ENCODE measurements around the gene SPX. TPM values are rescaled to one million over a fixed set of nuclear protein-coding genes. Genes with fewer than 3 reads are reported as not detected.

SPX gene
- total RNA-seq, 1 donor from 2014 or later: 4.0 TPM

DNA sequence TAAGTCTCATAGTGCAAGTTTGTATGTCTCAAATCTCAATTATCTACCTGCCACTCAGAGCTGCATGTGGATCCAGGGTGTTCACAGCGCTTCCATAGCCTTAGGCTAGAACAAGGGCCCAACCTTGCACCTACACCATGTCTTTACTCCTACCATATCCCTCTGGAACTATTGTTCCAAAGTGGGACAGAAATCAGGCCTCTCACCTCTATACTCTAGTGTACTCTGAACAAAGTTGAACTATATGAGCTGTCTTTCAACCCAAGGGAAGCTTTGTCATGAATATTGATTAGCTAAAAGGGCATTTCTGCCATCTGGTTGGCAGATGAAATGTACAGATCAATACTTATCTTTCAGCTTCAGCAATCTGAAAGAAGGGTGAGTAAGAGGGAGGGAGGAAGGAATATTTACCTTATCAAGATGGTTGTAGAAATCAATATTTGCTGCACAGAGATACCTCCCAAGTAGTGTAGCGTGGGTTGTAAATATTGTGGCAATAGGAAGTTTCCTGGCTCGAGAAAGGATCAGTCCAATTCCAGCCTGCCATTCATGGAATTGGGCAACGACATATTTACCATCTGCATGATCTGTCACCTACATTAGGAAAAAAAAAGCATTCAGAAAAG, 47.8 kb downstream of the SPX start:
- H3K27ac Mint-ChIP-seq: no peak overlapping the region
- no peak overlapping the region for H3K4me3 Mint-ChIP-seq

DNA sequence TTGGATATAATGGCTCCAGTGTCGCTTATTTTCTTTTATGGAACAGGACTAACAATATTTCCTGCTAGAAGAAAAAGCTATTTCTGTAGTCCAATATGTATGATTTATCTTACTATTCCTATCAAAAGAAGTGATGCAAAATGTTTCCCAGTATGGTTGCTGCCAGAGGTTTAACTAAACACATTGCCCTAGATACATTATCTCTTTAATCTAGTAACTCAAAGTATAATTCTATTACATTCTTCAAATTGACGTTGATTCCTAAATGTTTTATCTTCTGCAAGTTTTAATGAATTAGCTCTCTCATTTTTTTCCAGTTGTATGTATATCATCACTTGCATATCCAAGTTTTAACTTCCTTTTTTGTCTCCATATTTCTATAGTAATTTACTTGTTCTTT, 50.3 kb downstream of the SPX start:
- H3K36me3 Mint-ChIP-seq: no peaks in the 10 kb centered on the region
- Histone ChIP-seq H3K4me1 (no peaks in the 10 kb centered on the region), H3K27me3 (no peaks in the 10 kb centered on the region), H3K4me2 (no peak overlapping the region), H2AFZ (replicated peaks) (no peak overlapping the region), H3K9ac (no peak overlapping the region), H3K9me3 (ENCODE audit: low read depth) (no peaks in the 10 kb centered on the region), H3K79me2 (ENCODE audit: low read depth) (no peaks in the 10 kb centered on the region), H4K20me1 (ENCODE audit: low read depth) (no peaks in the 10 kb centered on the region), H3F3A (ENCODE audit: low read depth) (no peaks in the 10 kb centered on the region), H3K36me3 (no peaks in the 10 kb centered on the region), H3K27ac (no peak overlapping the region), H3K4me3 (no peak overlapping the region)
- no peaks in the 10 kb centered on the region for H3K9me3 Mint-ChIP-seq
- no peak for DNase-seq (ENCODE audit: low spot score)
- no peaks in the 10 kb centered on the region for H3K27me3 Mint-ChIP-seq (ENCODE audit: insufficient read depth, low read depth)
- H3K4me1 Mint-ChIP-seq: no peaks in the 10 kb centered on the region
- H3K4me3 Mint-ChIP-seq: no peak overlapping the region
- no peak overlapping the region for H3K27ac Mint-ChIP-seq
- TF ChIP-seq, protein P1, sequence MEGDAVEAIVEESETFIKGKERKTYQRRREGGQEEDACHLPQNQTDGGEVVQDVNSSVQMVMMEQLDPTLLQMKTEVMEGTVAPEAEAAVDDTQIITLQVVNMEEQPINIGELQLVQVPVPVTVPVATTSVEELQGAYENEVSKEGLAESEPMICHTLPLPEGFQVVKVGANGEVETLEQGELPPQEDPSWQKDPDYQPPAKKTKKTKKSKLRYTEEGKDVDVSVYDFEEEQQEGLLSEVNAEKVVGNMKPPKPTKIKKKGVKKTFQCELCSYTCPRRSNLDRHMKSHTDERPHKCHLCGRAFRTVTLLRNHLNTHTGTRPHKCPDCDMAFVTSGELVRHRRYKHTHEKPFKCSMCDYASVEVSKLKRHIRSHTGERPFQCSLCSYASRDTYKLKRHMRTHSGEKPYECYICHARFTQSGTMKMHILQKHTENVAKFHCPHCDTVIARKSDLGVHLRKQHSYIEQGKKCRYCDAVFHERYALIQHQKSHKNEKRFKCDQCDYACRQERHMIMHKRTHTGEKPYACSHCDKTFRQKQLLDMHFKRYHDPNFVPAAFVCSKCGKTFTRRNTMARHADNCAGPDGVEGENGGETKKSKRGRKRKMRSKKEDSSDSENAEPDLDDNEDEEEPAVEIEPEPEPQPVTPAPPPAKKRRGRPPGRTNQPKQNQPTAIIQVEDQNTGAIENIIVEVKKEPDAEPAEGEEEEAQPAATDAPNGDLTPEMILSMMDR (IDR thresholded peaks at IDR 0.05): no peak
- TF ChIP-seq EZH2 (IDR thresholded peaks at IDR 0.05) (no peak), EZH2phosphoT487 (IDR thresholded peaks at IDR 0.05) (no peak)

More for the DNA sequence above, 47.8 kb downstream of the SPX start:
- H3K9me3 ChIP-seq (ENCODE audit: low read depth): no peaks in the 10 kb centered on the region
- TF ChIP-seq, protein P1 (IDR thresholded peaks at IDR 0.05): no peak
- TF ChIP-seq EZH2phosphoT487 (IDR thresholded peaks at IDR 0.05): no peak
- no peak for TF ChIP-seq EZH2 (IDR thresholded peaks at IDR 0.05)
- H3K4me2 ChIP-seq: no peak overlapping the region
- DNase-seq (ENCODE audit: low spot score): no peak
- Mint-ChIP-seq H3K4me1 (no peaks in the 10 kb centered on the region), H3K9me3 (no peaks in the 10 kb centered on the region), H3K27me3 (ENCODE audit: insufficient read depth, low read depth) (no peaks in the 10 kb centered on the region), H3K36me3 (no peaks in the 10 kb centered on the region)
- H2AFZ ChIP-seq (replicated peaks): no peak overlapping the region
- H3K4me3 ChIP-seq: no peak overlapping the region
- H3K36me3 ChIP-seq: no peaks in the 10 kb centered on the region
- H3K27ac ChIP-seq: no peak overlapping the region
- no peaks in the 10 kb centered on the region for H3K79me2 ChIP-seq (ENCODE audit: low read depth)
- H3F3A ChIP-seq (ENCODE audit: low read depth): no peaks in the 10 kb centered on the region
- H3K4me1 ChIP-seq: no peaks in the 10 kb centered on the region
- no peaks in the 10 kb centered on the region for H3K27me3 ChIP-seq
- no peak overlapping the region for H3K9ac ChIP-seq
- H4K20me1 ChIP-seq (ENCODE audit: low read depth): no peaks in the 10 kb centered on the region

DNA sequence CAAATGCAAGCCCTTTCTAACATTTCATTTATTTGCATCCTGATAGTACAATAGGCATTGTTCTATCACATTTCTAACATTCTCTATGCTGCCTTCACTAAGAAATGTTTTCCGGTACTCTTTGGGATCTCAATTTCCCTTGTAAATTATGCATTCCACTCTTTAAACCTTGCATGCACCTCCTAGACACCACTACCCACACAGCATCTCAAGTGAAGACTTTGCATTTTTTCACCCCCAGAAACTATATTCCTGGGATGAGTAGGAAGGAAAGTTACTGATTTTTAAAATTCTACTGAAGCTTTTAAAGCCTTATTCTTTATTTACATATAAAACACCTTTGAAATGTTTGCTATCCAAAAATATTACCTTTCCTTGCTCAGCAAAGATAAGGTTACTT, 51.4 kb downstream of the SPX start:
- Histone ChIP-seq H2AFZ (replicated peaks) (no peak overlapping the region), H3K36me3 (no peaks in the 10 kb centered on the region), H3K4me3 (no peak overlapping the region), H3K4me1 (no peaks in the 10 kb centered on the region), H3K27me3 (no peaks in the 10 kb centered on the region), H4K20me1 (ENCODE audit: low read depth) (no peaks in the 10 kb centered on the region), H3K27ac (no peak overlapping the region), H3K9me3 (ENCODE audit: low read depth) (no peaks in the 10 kb centered on the region), H3K4me2 (no peak overlapping the region), H3K9ac (no peak overlapping the region), H3K79me2 (ENCODE audit: low read depth) (no peaks in the 10 kb centered on the region), H3F3A (ENCODE audit: low read depth) (no peaks in the 10 kb centered on the region)
- H3K4me1 Mint-ChIP-seq: no peaks in the 10 kb centered on the region
- no peak overlapping the region for H3K4me3 Mint-ChIP-seq
- no peaks in the 10 kb centered on the region for H3K9me3 Mint-ChIP-seq
- H3K27me3 Mint-ChIP-seq (ENCODE audit: insufficient read depth, low read depth): no peaks in the 10 kb centered on the region
- no peak overlapping the region for H3K27ac Mint-ChIP-seq
- TF ChIP-seq, protein P1 (IDR thresholded peaks at IDR 0.05): no peak
- no peak for TF ChIP-seq EZH2 (IDR thresholded peaks at IDR 0.05)
- no peak for TF ChIP-seq EZH2phosphoT487 (IDR thresholded peaks at IDR 0.05)
- DNase-seq (ENCODE audit: low spot score): no peak
- H3K36me3 Mint-ChIP-seq: no peaks in the 10 kb centered on the region

Data from neural progenitor cell (in vitro differentiated cells).